HG03571 (cell line): ENCODE data around the gene TPRN.

ENCODE experiments used
- ATAC-seq: cut with Tn5 transposase; IDR thresholded peaks from one replicate; pipeline ENCODE4 v1.9.1; 2021; ENCODE audit not compliant: unreplicated experiment

Gene TPRN

GRCh38 chr9:137175345-137175961 lies 25.1 kb downstream of the TPRN start:
- ATAC-seq: no peak

- ATAC-seq: no peak
Measured at GRCh38 chr9:137174722-137175293, 25.7 kb downstream of the TPRN start.

GRCh38 chr9:137173796-137174664 lies 26.5 kb downstream of the TPRN start:
- no peak for ATAC-seq

- no peak for ATAC-seq
Measured at GRCh38 chr9:137172901-137173795, 27.4 kb downstream of the TPRN start.

GRCh38 chr9:137171149-137171900 lies 29.2 kb downstream of the TPRN start:
- ATAC-seq: no peak

GRCh38 chr9:137170486-137171148 lies 29.9 kb downstream of the TPRN start:
- no peak for ATAC-seq

GRCh38 chr9:137169896-137170358 lies 30.6 kb downstream of the TPRN start, which contains the start of gene LRRC26:
TSS of gene LRRC26 (minus strand) at chr9:137170051. CDS start at chr9:137169943, 108 bp downstream.
- ATAC-seq: no peak

- no peak for ATAC-seq
Measured at GRCh38 chr9:137168904-137169856, 31.4 kb downstream of the TPRN start.

GRCh38 chr9:137168573-137168903 lies 32.0 kb downstream of the TPRN start:
- ATAC-seq: no peak

GRCh38 chr9:137167747-137168572 lies 32.6 kb downstream of the TPRN start:
- no peak for ATAC-seq

GRCh38 chr9:137167277-137167746 lies 33.2 kb downstream of the TPRN start:
- no peak for ATAC-seq

GRCh38 chr9:137166380-137167229 lies 33.9 kb downstream of the TPRN start:
- ATAC-seq: no peak

GRCh38 chr9:137165250-137165836 lies 35.2 kb downstream of the TPRN start:
- no peak for ATAC-seq

GRCh38 chr9:137164370-137165249 lies 35.9 kb downstream of the TPRN start:
- ATAC-seq: no peak

GRCh38 chr9:137163805-137164204 lies 36.7 kb downstream of the TPRN start:
- ATAC-seq: no peak
